A673 (cell line): ENCODE data around the gene NOX3. TPM values are rescaled to one million over a fixed set of nuclear protein-coding genes. Genes with fewer than 3 reads are reported as not detected.

Experiments used
- BruUV-seq: library from RNA; stranded (reverse); fragments of 400-500 nt; replicated peaks from 2 replicates; lab custom pipeline; 2021; lab: Mats Ljungman, UMichigan
- CTCF ChIA-PET: fragments of 300-600 bp; sonication (Branson Sonifier 250); formaldehyde crosslinking; loops from one replicate; lab custom pipeline; 2022; ENCODE audit warnings: antibody characterized with exemption; lab: Charles Lee
- POLR2A ChIA-PET: fragments of 300-600 bp; sonication (Branson Sonifier 250); formaldehyde crosslinking; loops from one replicate; lab custom pipeline; 2022; ENCODE audit warnings: antibody characterized with exemption; ENCODE audit not compliant: low non-redundant PET; lab: Charles Lee
- DNase-seq: peaks from one replicate; pipeline ENCODE4 v3.0.0-alpha.2; 2015; ENCODE audit warnings: low spot score
- H3K27ac ChIP-seq: fragments of 200-600 bp; sonication (generic); 2 replicates; pipeline ENCODE4 v1.5.1; 2016; ENCODE audit warnings: mixed run types, low read depth, mild to moderate bottlenecking, mixed read lengths, antibody characterized with exemption, low read length; ENCODE audit not compliant: poor library complexity, severe bottlenecking
- H3K27me3 ChIP-seq: fragments of 200-600 bp; sonication (generic); replicated peaks from 2 replicates; pipeline ENCODE4 v1.6.1; 2017; ENCODE audit warnings: mixed run types, low read depth, mild to moderate bottlenecking, mixed read lengths, antibody characterized with exemption, low read length; ENCODE audit not compliant: insufficient read depth, poor library complexity
- H3K36me3 ChIP-seq: fragments of 200-600 bp; sonication (generic); 2 replicates; pipeline ENCODE4 v1.6.1; 2016; ENCODE audit warnings: mixed run types, mild to moderate bottlenecking, mixed read lengths, antibody characterized with exemption, low read length; ENCODE audit not compliant: insufficient read depth, poor library complexity, severe bottlenecking
- H3K4me1 ChIP-seq: fragments of 200-600 bp; sonication (generic); 2 replicates; pipeline ENCODE4 v1.6.1; 2017; ENCODE audit warnings: mixed run types, mild to moderate bottlenecking, mixed read lengths, antibody characterized with exemption, low read length; ENCODE audit not compliant: insufficient read depth, poor library complexity, severe bottlenecking
- H3K4me3 ChIP-seq: fragments of 200-600 bp; sonication (generic); 2 replicates; pipeline ENCODE4 v1.5.1; 2016; ENCODE audit warnings: low read depth, mixed run types, mild to moderate bottlenecking, mixed read lengths, low read length; ENCODE audit not compliant: poor library complexity, severe bottlenecking
- H3K9me3 ChIP-seq: fragments of 200-600 bp; sonication (generic); 2 replicates; pipeline ENCODE4 v1.6.1; 2016; ENCODE audit warnings: mixed run types, low read depth, mild to moderate bottlenecking, mixed read lengths, antibody characterized with exemption, low read length; ENCODE audit not compliant: poor library complexity, severe bottlenecking
- CTCF ChIP-seq: fragments of 300-800, 200-600 bp; sonication (generic); conservative IDR thresholded peaks from 2 replicates; pipeline ENCODE4 v1.5.1; 2017; ENCODE audit warnings: low read depth, mild to moderate bottlenecking, antibody characterized with exemption, low read length, moderate library complexity, mixed read lengths
- EZH2 ChIP-seq: fragments of 200-600 bp; sonication (generic); IDR thresholded peaks from 2 replicates; pipeline ENCODE4 v1.6.1; 2017; ENCODE audit warnings: borderline replicate concordance, low read depth, mild to moderate bottlenecking, mixed read lengths, antibody characterized with exemption, low read length; ENCODE audit not compliant: poor library complexity, severe bottlenecking
- intact Hi-C: fragments of 100-400 bp; cut with micrococcal nuclease; formaldehyde crosslinking; loops from one replicate; pipeline ENCODE4 v1.10.0; 2022; ENCODE audit not compliant: unreplicated experiment
- total RNA-seq: library from RNA; stranded (reverse); gene quantifications from 2 replicates; pipeline ENCODE4 v1.2.3, GENCODE V29; 2021

Gene NOX3
- total RNA-seq, 1 experiment from 2014 or later: not detected

DNA sequence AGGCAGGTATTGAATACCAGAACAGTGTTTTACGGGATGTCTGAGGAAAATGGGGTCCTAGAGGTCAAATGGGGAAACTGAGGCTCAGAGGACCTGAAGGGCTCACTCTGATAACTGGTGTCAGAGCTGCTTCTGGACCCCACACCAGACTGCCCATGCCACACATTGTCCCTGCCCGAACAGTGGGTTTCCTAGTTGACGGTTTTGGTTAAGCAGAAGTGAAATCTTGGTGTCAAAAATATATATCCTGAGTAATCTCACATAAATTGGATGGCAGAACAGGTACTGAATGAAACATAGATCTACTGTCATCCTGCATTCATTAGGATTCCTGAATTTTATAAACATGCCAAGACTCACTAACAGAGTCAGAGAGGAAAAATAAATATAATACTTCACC lies 16.3 kb downstream of the NOX3 start:
- ChIA-PET POLR2A (no interaction called here), CTCF (no interaction called here)
- no TSS peak for BruUV-seq
- Histone ChIP-seq H3K9me3 (no peaks in the 10 kb centered on the region), H3K27ac (no peak overlapping the region), H3K36me3 (no peaks in the 10 kb centered on the region), H3K27me3 (no peaks in the 10 kb centered on the region), H3K4me1 (peaks cover 29% of the 10 kb centered on the region), H3K4me3 (no peak overlapping the region)
- DNase-seq: no peak
- TF ChIP-seq EZH2 (no peak), CTCF (no peak)
- intact Hi-C loops: no loop called here

DNA sequence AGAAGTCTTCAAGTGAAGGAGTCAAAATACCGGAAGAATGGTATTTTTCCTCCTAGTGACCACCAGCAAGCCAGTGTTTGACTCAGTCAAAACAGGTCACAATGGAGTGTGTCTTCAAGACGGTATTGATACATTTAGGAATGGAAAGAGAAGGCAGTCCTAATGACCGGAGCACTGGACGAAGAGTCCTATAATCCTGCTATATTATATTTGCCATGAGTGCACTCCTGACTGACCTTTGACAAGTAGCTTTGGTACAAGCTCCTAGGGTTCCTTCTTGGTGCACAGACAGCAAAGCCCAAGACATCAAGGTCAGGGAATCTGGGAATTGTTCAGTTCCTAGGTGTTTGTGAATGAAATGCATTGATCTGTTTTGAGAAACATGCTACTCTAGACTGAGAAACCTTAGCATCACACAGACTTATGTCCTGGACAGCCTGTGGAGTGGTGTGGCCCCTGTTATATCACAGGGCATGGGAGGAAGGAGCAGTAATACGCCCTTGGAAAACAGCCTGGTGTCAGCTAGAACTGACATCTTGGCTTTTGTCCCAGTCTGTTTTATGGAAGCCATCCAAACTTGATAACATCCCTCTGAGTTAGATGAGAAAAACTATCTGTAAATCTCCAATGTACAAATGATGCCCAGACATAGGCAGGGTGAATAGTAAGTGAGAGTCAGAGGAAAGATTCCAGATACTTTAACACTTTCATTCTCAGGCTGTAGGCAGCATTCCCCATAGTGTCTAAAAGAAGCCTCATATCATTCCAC lies 18.5 kb downstream of the NOX3 start:
- H3K4me3 ChIP-seq: no peak overlapping the region
- CTCF ChIA-PET: no interaction called here
- no peaks in the 10 kb centered on the region for H3K9me3 ChIP-seq
- intact Hi-C loops: no loop called here
- no peak overlapping the region for H3K27ac ChIP-seq
- TF ChIP-seq CTCF (no peak), EZH2 (no peak)
- no peaks in the 10 kb centered on the region for H3K27me3 ChIP-seq
- no TSS peak for BruUV-seq
- H3K4me1 ChIP-seq: peaks cover 29% of the 10 kb centered on the region
- DNase-seq: peak; percentile 67
- H3K36me3 ChIP-seq: no peaks in the 10 kb centered on the region
- POLR2A ChIA-PET: no interaction called here

GRCh38 chr6:155434829-155435423 lies 20.7 kb downstream of the NOX3 start:
- ChIA-PET POLR2A (no interaction called here), CTCF (no interaction called here)
- H3K27ac ChIP-seq: no peak overlapping the region
- H3K4me1 ChIP-seq: peaks cover 16% of the 10 kb centered on the region
- H3K27me3 ChIP-seq: no peaks in the 10 kb centered on the region
- intact Hi-C loops: no loop called here
- H3K36me3 ChIP-seq: no peaks in the 10 kb centered on the region
- H3K4me3 ChIP-seq: no peak overlapping the region
- no peaks in the 10 kb centered on the region for H3K9me3 ChIP-seq
- DNase-seq: no peak
- TF ChIP-seq CTCF: no peak
- no peak for TF ChIP-seq EZH2
- BruUV-seq: no TSS peak
